C4-2B (cell line): ENCODE results near the gene LRRC32.

ENCODE experiments used
- ZFX ChIP-seq: fragments of 450-650 bp; IDR thresholded peaks from 2 replicates; pipeline ENCODE4 v1.6.1; 2017
- TF ChIP-seq, protein P1 (sequence below): fragments of 450-650 bp; conservative IDR thresholded peaks from 2 replicates; pipeline ENCODE4 v1.5.1; 2017; ENCODE audit warnings: mild to moderate bottlenecking

DNA sequence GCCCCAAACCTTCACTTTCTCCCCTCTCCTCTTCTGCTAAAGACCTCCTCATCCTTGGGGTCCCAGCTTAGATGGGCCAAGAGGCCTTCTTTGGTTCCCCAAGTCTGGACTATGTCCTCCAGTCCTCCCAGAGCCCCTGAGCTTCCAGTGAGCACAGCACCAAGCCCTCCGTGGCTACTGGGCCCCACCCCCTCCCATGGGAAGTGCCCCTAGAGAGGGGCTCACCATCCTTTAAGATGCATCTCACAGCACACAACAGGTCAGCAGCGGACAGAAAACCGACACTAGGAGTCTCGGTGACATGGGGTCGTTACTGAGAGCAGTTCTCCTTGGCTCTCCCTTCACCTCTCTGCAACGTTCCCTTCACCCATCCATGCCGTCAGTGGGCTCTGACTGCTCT, 2.7 kb downstream of the LRRC32 start:
- TF ChIP-seq, protein P1, sequence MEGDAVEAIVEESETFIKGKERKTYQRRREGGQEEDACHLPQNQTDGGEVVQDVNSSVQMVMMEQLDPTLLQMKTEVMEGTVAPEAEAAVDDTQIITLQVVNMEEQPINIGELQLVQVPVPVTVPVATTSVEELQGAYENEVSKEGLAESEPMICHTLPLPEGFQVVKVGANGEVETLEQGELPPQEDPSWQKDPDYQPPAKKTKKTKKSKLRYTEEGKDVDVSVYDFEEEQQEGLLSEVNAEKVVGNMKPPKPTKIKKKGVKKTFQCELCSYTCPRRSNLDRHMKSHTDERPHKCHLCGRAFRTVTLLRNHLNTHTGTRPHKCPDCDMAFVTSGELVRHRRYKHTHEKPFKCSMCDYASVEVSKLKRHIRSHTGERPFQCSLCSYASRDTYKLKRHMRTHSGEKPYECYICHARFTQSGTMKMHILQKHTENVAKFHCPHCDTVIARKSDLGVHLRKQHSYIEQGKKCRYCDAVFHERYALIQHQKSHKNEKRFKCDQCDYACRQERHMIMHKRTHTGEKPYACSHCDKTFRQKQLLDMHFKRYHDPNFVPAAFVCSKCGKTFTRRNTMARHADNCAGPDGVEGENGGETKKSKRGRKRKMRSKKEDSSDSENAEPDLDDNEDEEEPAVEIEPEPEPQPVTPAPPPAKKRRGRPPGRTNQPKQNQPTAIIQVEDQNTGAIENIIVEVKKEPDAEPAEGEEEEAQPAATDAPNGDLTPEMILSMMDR: no peak
- no peak for TF ChIP-seq ZFX
